ENCODE data around the gene LRTM2.

LRTM2 gene

GRCh38 chr12:1879633-1880032 lies 59.3 kb downstream of the LRTM2 start (continued):
- TF ChIP-seq PATZ1 (CRISPR knock-in tag; IDR thresholded peaks at IDR 0.05; ENCODE audit: borderline replicate concordance) (no peak), TSHZ2 (CRISPR knock-in tag; IDR thresholded peaks at IDR 0.05) (no peak), ZNF8 (CRISPR knock-in tag; IDR thresholded peaks at IDR 0.05) (no peak), TOX (CRISPR knock-in tag; IDR thresholded peaks at IDR 0.05; ENCODE audit: borderline replicate concordance) (no peak), ZC3H10 (CRISPR knock-in tag; IDR thresholded peaks at IDR 0.05) (no peak), ZFP3 (CRISPR knock-in tag; IDR thresholded peaks at IDR 0.05) (no peak), OSR1 (CRISPR knock-in tag; IDR thresholded peaks at IDR 0.05) (no peak)

GRCh38 chr12:1880153-1880845 lies 59.9 kb downstream of the LRTM2 start:
- ATAC-seq = no peak
- TF ChIP-seq ZC3H10 (CRISPR knock-in tag; IDR thresholded peaks at IDR 0.05) = no peak
- no peak for TF ChIP-seq POU6F1 (CRISPR knock-in tag; IDR thresholded peaks at IDR 0.05; ENCODE audit: borderline replicate concordance, low read depth)

- no peak for ATAC-seq
- TF ChIP-seq ZFP3 (CRISPR knock-in tag; IDR thresholded peaks at IDR 0.05) (no peak), OSR1 (CRISPR knock-in tag; IDR thresholded peaks at IDR 0.05) (no peak), PPARA (CRISPR knock-in tag; IDR thresholded peaks at IDR 0.05; ENCODE audit: borderline replicate concordance) (no peak), ZNF70 (CRISPR knock-in tag; IDR thresholded peaks at IDR 0.05) (no peak), GLIS3 (CRISPR knock-in tag; IDR thresholded peaks at IDR 0.05) (no peak), TSHZ2 (CRISPR knock-in tag; IDR thresholded peaks at IDR 0.05) (no peak), POU6F1 (CRISPR knock-in tag; IDR thresholded peaks at IDR 0.05; ENCODE audit: borderline replicate concordance, low read depth) (no peak), ESRRG (CRISPR knock-in tag; IDR thresholded peaks at IDR 0.05) (no peak), CREB5 (CRISPR knock-in tag; IDR thresholded peaks at IDR 0.05; ENCODE audit: low read depth) (no peak), RARB (CRISPR knock-in tag; IDR thresholded peaks at IDR 0.05) (no peak), ARNTL (CRISPR knock-in tag; IDR thresholded peaks at IDR 0.05; ENCODE audit: borderline replicate concordance, low read depth) (no peak)
Observed at GRCh38 chr12:1880876-1881275, 60.5 kb downstream of the LRTM2 start.

Measured in SK-N-SH treated with all-trans-retinoic acid at 6 μM for 48 hours (cell line).